Effector CD4-positive, alpha-beta T cell (primary cell): ENCODE data around the gene CNR1.

ENCODE experiments used
- DNase-seq: peaks from one replicate; pipeline ENCODE4 v3.0.0-alpha.2; 2020

CNR1 gene

GRCh38 chr6:88143421-88144157 lies 22.6 kb downstream of the CNR1 start:
- DNase-seq = no peak

DNA sequence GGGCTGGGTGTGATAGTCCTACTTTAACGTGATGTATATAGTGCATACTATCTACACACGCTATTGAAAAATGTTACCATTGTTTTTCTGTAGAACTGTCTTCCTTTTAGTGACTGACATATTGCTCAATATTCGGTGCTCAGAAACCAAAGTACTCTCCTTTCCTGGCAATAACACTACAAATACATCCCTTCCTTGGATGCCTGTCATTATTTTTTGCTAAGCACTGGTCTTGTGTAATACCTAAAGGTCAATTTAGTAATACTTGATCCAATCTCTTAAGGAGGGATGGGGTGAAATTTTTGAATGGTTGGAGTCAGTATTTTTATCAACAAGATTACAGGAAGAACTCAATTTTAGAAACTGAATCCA lies 23.9 kb downstream of the CNR1 start:
- DNase-seq = no peak

GRCh38 chr6:88141561-88142296 lies 24.4 kb downstream of the CNR1 start:
- DNase-seq = no peak

DNA sequence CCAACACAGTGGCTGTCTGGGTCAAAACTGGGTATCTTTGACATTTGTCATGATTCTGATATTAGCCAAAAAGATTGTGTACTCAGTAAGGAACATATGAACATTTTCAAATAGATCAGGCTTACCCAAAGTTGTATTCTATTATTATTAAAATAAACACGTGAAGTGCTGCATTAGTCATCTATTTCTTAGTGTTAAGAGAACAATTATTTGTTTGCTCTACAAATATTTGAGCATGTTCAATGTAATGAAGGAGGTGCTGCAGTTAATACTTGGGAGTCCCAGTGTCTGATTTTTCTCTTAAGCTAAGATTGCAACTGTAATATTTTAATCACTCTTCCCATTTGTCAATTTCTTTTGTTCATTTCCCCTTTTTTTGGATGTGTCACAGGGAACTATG lies 28.2 kb downstream of the CNR1 start:
- DNase-seq = no peak

GRCh38 chr6:88135578-88136114 lies 30.5 kb downstream of the CNR1 start:
- no peak for DNase-seq

GRCh38 chr6:88134575-88134974 lies 31.6 kb downstream of the CNR1 start:
- no peak for DNase-seq

DNA sequence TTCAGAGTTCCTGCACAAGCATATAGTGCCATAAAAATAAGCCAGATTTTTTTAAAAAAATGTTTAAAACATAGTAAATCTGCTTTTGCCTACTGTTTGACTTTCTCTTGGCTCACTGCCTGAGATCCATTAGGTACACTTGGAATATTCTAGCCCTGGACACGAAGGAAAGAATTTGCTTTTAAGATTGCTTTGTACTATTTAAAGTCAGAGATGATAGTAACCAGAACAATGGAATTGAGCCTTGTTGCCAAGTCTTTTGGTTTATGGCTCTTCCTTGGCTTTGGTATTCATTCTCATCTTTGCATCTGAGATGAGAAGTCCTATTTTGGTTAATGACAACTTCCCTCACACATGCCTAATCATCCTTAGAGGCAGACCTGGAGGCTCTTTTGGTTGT lies 32.4 kb downstream of the CNR1 start:
- no peak for DNase-seq

DNA sequence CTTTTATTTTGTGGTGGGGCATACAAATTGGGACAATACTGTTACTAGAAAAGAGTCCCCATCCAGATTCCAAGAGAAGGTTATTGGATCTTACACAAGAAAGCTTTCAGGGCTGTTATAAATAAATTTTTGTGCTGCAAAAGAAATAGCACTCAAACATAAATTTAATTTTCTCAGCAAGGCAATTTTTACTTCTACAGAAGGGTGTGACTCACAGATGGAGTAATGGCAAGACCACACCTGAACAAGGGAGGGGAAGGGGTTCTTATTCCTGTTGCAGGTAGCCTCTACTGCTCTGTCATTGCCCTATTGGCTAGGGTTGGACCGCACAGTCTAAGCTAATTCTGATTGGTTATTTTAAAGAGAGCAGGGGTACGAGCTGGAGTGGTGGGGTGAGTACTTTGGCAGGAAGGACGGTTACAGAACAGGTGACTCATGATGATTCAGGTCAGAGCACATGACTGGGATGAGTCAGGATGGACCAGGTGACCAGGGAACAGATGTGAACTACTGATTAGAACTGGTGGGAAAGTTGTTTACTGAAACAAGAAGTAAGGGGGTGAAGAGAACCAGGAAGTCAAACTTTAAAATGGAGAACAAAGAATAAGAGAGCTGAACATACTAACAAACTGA lies 41.1 kb downstream of the CNR1 start:
- no peak for DNase-seq

DNA sequence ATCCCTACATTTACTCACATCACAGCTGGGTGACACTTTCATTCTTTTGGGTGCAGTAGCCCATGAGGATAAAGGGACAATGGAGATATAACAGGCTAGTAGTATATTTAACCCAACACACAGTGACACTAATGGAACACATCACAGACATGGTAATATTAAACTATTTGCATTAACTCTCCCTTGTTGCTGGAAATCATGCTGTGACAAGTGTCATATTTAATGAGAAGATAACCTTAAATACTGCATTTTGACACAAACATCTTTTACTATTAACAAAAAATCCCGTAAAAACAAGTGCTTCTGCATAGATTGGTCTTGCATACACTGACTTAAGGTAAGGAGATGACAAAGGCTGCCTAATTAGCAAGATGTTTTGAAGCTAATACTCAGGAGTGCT lies 45.5 kb downstream of the CNR1 start:
- no peak for DNase-seq

DNA sequence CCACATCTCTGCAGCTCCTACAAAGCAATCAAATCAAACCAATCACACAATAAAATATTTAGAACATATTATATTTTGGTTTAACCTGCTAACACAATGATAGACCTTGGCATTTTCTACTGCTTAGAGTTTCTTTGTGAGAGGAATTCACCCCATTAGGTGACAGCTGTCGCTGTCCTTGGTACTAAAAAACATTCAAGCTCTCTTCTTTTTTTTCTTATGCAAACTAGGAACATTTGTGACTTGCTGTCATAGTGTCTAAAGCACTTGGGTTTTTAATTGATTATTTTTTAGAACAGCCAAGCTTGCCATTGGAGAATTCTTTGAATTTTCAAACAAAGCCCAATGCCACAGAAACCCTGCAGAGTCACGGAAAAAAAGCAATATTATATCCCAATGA lies 46.4 kb downstream of the CNR1 start:
- DNase-seq = no peak

GRCh38 chr6:88116276-88116675 lies 49.9 kb downstream of the CNR1 start:
- DNase-seq = no peak

GRCh38 chr6:88115307-88115706 lies 50.8 kb downstream of the CNR1 start:
- no peak for DNase-seq

DNA sequence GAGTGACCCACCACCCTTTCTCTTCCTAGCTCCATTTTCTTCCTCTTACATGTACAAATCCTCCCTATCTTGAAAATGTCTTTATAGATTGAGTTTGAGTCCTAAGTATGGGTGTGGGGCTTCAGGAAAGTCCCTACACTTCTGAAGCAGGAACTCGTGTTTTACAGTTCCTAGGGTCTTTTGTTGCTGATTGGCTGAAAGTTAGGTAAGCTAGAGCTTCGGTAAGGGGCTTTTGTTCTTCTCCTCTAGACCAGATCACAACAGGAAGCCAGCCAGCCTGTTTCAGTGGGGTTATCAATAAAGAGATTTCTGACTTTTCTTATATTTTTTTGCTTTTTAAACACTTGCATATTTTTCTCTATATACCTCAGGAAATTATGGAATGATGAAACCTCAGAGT lies 51.3 kb downstream of the CNR1 start:
- DNase-seq = no peak

- DNase-seq = no peak
Observed at GRCh38 chr6:88111991-88112390, 54.2 kb downstream of the CNR1 start.

- no peak for DNase-seq
Observed at GRCh38 chr6:88107241-88107640, 58.9 kb downstream of the CNR1 start.

DNA sequence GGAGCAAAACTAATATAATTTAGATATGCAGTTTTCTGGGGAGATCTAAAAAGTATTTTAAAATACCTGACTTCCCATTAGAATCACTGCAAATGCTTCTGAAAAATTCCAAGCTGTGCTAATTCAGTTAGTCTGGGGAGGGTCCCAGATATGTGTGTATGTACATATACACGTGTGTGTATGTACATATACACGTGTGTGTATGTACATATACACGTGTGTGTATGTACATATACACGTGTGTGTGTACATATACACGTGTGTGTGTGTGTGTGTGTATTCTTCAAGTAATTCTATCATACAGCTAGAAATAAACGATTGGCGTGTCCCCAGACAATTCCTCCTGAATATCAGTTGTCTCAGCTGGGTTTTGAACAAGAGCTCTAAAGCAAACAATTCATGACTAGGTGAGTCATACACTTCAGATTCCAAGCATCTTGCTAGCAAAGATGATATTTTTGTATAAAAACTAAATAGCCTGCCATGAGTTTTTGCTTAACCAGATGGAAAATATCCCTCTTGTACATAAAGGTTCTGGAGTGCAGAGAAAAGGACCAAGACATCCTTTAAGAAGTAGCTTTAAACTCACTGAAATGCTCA lies 60.3 kb downstream of the CNR1 start:
- no peak for DNase-seq
